GM12892 (cell line): Measurements from ENCODE around the gene FLNB.

Source experiments
- POLR2A ChIP-seq: IDR thresholded peaks from 2 replicates; pipeline ENCODE4 v1.6.1; 2011; ENCODE audit warnings: low read depth, low read length, control low read depth
- POLR2AphosphoS5 ChIP-seq: IDR thresholded peaks from 2 replicates; pipeline ENCODE4 v1.6.1; 2011; ENCODE audit warnings: low read depth, low read length, control low read depth

- TF ChIP-seq POLR2AphosphoS5: no peak
- no peak for TF ChIP-seq POLR2A
Observed at GRCh38 chr3:57977818-57978235, 30.4 kb upstream of the FLNB start.
